Measurements from ENCODE around the gene PCNX2. TPM values are rescaled to one million over a fixed set of nuclear protein-coding genes. Genes with fewer than 3 reads are reported as not detected.

PCNX2 gene
- total RNA-seq, 1 donor = 56.8 TPM

DNA sequence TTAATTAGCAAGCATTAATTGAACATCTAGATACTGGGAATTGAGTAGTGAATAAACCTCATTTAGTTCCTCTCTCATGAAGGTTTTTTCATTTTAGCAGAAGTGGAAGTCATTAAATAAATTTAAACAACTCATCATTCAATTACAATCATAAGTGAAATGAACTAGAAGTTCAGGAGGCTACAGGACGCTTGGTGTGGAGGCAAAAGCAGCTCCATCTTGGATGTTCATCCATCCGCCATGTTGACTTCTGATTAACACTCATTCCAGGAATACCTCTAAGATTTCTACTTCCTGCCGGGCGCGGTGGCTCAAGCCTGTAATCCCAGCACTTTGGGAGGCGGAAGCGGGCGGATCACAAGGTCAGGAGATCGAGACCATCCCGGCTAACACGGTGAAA lies 356.6 kb downstream of the PCNX2 start:
- Histone ChIP-seq H3K4me2 (ENCODE audit: insufficient read depth, low read length) (no peak overlapping the region), H4K20me1 (ENCODE audit: insufficient read depth, low read length) (no peaks in the 10 kb centered on the region), H3K27ac (ENCODE audit: low read depth, low read length) (no peak overlapping the region), H3K9me3 (ENCODE audit: low read depth, low read length) (no peaks in the 10 kb centered on the region), H3K4me3 (ENCODE audit: insufficient read depth, low read length) (no peak overlapping the region), H3K4me1 (ENCODE audit: insufficient read depth, low read length) (no peaks in the 10 kb centered on the region), H3K36me3 (ENCODE audit: insufficient read depth, low read length) (no peaks in the 10 kb centered on the region), H3K79me2 (ENCODE audit: insufficient read depth, low read length) (no peaks in the 10 kb centered on the region), H3K27me3 (ENCODE audit: insufficient read depth, low read length) (no peaks in the 10 kb centered on the region), H2AFZ (ENCODE audit: low read length) (no peak overlapping the region)
- no peak for DNase-seq (ENCODE audit: insufficient read length, low spot score, missing footprints)
- TF ChIP-seq, protein P1, sequence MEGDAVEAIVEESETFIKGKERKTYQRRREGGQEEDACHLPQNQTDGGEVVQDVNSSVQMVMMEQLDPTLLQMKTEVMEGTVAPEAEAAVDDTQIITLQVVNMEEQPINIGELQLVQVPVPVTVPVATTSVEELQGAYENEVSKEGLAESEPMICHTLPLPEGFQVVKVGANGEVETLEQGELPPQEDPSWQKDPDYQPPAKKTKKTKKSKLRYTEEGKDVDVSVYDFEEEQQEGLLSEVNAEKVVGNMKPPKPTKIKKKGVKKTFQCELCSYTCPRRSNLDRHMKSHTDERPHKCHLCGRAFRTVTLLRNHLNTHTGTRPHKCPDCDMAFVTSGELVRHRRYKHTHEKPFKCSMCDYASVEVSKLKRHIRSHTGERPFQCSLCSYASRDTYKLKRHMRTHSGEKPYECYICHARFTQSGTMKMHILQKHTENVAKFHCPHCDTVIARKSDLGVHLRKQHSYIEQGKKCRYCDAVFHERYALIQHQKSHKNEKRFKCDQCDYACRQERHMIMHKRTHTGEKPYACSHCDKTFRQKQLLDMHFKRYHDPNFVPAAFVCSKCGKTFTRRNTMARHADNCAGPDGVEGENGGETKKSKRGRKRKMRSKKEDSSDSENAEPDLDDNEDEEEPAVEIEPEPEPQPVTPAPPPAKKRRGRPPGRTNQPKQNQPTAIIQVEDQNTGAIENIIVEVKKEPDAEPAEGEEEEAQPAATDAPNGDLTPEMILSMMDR (IDR thresholded peaks at IDR 0.05; ENCODE audit: extremely low read depth, low read depth, low read length) = no peak

DNA sequence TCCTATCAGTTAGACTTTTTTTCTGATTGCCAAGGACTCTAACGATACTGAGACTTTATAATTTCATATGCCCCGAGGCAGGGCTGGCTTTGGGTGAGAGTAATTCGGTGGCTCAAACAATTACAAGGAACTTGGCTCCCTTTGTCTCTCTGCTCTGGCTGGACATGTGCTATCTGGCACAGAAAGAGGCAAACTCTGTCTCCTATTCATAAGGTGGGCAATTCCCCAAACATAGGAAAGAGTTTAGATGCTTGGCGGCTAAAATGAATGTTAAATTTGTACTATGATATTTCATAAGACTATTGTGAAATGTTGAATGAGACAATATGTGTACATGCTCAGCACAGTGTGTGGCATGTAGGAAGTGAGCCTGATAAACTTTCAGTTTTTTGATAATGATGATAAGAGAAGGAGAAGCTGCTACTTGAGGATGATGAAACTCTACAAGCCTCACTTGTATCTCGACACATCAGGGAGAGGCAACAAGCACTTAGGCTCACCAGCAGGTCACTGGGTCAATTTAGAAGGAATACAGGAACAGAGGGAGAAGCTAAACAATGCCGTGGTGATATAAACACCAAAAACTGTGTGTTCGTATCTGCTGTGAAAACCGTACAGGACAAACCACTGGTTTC lies 357.7 kb downstream of the PCNX2 start:
- no peaks in the 10 kb centered on the region for H3K79me2 ChIP-seq (ENCODE audit: insufficient read depth, low read length)
- H3K4me3 ChIP-seq (ENCODE audit: insufficient read depth, low read length) = no peak overlapping the region
- H2AFZ ChIP-seq (ENCODE audit: low read length) = no peak overlapping the region
- no peaks in the 10 kb centered on the region for H3K27me3 ChIP-seq (ENCODE audit: insufficient read depth, low read length)
- no peaks in the 10 kb centered on the region for H3K36me3 ChIP-seq (ENCODE audit: insufficient read depth, low read length)
- H3K27ac ChIP-seq (ENCODE audit: low read depth, low read length) = no peak overlapping the region
- H3K4me2 ChIP-seq (ENCODE audit: insufficient read depth, low read length) = no peak overlapping the region
- TF ChIP-seq, protein P1 (IDR thresholded peaks at IDR 0.05; ENCODE audit: extremely low read depth, low read depth, low read length) = no peak
- DNase-seq (ENCODE audit: insufficient read length, low spot score, missing footprints) = no peak
- H3K4me1 ChIP-seq (ENCODE audit: insufficient read depth, low read length) = no peaks in the 10 kb centered on the region
- H3K9me3 ChIP-seq (ENCODE audit: low read depth, low read length) = no peaks in the 10 kb centered on the region
- H4K20me1 ChIP-seq (ENCODE audit: insufficient read depth, low read length) = no peaks in the 10 kb centered on the region

DNA sequence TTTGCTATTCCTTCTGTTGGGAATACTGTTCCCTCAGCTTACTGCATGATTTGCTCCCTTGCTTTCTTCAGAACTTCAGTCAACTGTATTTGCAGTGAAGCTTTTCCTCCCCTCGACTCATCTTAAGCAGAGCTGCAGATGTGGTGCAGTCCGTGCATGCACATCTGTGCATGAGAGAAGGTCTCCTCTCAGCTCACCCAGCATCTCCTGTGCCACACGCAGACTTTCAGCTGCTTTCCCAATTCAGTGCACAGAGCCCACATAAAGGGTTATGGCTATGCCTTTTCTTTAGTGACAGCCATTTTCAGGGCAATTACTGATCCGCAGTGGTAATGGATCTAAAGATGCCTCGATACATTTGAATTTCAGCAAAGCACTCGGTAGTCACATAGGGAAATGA lies 358.6 kb downstream of the PCNX2 start:
- TF ChIP-seq, protein P1 (IDR thresholded peaks at IDR 0.05; ENCODE audit: extremely low read depth, low read depth, low read length) = no peak
- DNase-seq (ENCODE audit: insufficient read length, low spot score, missing footprints) = no peak
- Histone ChIP-seq H3K4me3 (ENCODE audit: insufficient read depth, low read length) (no peak overlapping the region), H3K36me3 (ENCODE audit: insufficient read depth, low read length) (no peaks in the 10 kb centered on the region), H3K79me2 (ENCODE audit: insufficient read depth, low read length) (no peaks in the 10 kb centered on the region), H3K27me3 (ENCODE audit: insufficient read depth, low read length) (no peaks in the 10 kb centered on the region), H3K27ac (ENCODE audit: low read depth, low read length) (no peak overlapping the region), H4K20me1 (ENCODE audit: insufficient read depth, low read length) (no peaks in the 10 kb centered on the region), H3K4me2 (ENCODE audit: insufficient read depth, low read length) (no peak overlapping the region), H3K4me1 (ENCODE audit: insufficient read depth, low read length) (no peaks in the 10 kb centered on the region), H2AFZ (ENCODE audit: low read length) (no peak overlapping the region), H3K9me3 (ENCODE audit: low read depth, low read length) (no peaks in the 10 kb centered on the region)

Other genes starting within 250 kb of the PCNX2 start
- under 0.01 TPM in 2 replicates for gene MAP3K21, start 32.0 kb upstream of the PCNX2 start, total RNA-seq